Fibroblast of the aortic adventitia (primary cell): ENCODE results near the gene HOXB5. TPM values are rescaled to one million over a fixed set of nuclear protein-coding genes. Genes with fewer than 3 reads are reported as not detected.

Source experiments
- DNase-seq: peaks from one replicate; pipeline ENCODE4 v3.0.0-alpha.2; 2010; ENCODE audit warnings: low read depth
- H3K4me3 ChIP-seq: 2 replicates; pipeline ENCODE4 v1.5.1; 2011; ENCODE audit warnings: low read depth, mild to moderate bottlenecking, control low read depth, low read length, moderate library complexity
- CTCF ChIP-seq: IDR thresholded peaks from 2 replicates; pipeline ENCODE4 v1.5.1; 2011; ENCODE audit warnings: mild to moderate bottlenecking, low read length, control low read depth, inconsistent platforms; ENCODE audit not compliant: insufficient read depth
- total RNA-seq: library from RNA; depleted of rRNA; stranded (reverse); fragments of >200 nt; gene quantifications from 2 replicates; pipeline ENCODE4 v1.2.3, GENCODE V29; 2012; ENCODE audit warnings: low replicate concordance

Gene HOXB5
- total RNA-seq, 1 donor: 0.27 TPM

GRCh38 chr17:48615047-48615962 is 21.7 kb upstream of the HOXB5 start, which contains the start of gene HOXB8:
HOXB8 (minus strand) TSS chr17:48615292; CDS start chr17:48614704, 588 bp downstream.
- no peak for DNase-seq
- no peak within 1 kb of the TSS for H3K4me3 ChIP-seq
- TF ChIP-seq CTCF: no peak

GRCh38 chr17:48613862-48614694 is 20.5 kb upstream of the HOXB5 start:
- no peak overlapping the region for H3K4me3 ChIP-seq
- DNase-seq: no peak
- no peak for TF ChIP-seq CTCF

GRCh38 chr17:48612854-48613691 is 19.5 kb upstream of the HOXB5 start:
- peak overlapping the region; percentile 35 for H3K4me3 ChIP-seq
- peak; percentile 38 for TF ChIP-seq CTCF
- DNase-seq: no peak

GRCh38 chr17:48612456-48612853 is 18.9 kb upstream of the HOXB5 start:
- no peak for DNase-seq
- no peak overlapping the region for H3K4me3 ChIP-seq

GRCh38 chr17:48611681-48612455 is 18.3 kb upstream of the HOXB5 start:
- TF ChIP-seq CTCF: no peak
- H3K4me3 ChIP-seq: no peak overlapping the region
- no peak for DNase-seq

More at GRCh38 chr17:48612456-48612853, 18.9 kb upstream of the HOXB5 start:
- no peak for TF ChIP-seq CTCF
